Measurements from ENCODE around the gene MIOX. TPM values are rescaled to one million over a fixed set of nuclear protein-coding genes. Genes with fewer than 3 reads are reported as not detected.

The MIOX gene
- polyA plus RNA-seq, 3 donors, result 0.38 TPM; not detected in 2

DNA sequence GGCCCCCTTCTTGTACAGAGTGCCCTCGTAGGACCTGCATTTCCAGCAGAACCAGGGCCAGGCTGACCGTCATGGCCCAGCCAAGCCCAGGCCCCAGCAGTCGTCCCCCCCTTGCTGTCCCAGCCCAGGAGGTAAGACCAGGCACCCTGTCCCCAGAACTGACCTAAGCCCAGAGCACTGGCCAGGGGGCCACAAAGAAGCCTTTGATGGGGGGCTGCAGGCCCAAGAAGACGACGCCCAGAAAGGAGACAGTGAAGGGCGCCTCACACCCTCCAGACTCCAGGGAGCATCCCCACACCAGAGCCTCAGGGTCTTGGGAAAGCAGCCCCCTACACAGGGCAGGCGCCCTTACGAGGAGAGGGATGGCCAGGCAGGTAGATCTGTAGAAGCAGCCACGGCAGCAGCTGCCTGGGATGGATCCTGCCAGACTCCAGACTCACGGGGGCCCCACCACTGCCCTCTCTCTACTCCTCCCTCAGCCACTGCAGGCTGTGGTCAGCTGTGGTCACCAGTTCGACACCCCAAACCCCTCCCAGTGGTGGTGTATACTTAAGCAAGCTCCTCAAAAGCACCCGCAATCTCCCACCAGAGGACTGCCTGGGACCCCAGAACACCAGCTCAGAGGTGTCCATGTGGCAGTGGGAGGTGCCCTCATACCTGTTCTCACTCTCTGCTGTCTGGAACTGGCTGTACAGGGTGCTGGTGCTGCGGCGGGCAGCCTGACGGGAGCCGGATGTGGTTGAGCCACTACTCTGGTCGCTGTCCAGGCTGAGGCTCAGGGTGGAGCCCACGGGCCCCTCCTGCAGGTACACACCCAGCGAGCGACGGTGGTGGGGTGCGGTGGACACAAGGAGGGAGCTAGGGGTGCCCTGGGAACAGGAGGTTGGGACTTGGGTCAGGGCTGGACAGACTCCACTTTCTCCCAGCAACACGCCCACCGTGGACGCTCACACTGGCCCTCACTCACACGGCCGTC is 38.8 kb upstream of the MIOX start:
- no peak overlapping the region for H3K27ac ChIP-seq (ENCODE audit: low read depth, low read length)
- WGBS, 3 donors, result 78 to 88% (median 87%) methylated on average over 27 of the region's 27 CpGs

DNA sequence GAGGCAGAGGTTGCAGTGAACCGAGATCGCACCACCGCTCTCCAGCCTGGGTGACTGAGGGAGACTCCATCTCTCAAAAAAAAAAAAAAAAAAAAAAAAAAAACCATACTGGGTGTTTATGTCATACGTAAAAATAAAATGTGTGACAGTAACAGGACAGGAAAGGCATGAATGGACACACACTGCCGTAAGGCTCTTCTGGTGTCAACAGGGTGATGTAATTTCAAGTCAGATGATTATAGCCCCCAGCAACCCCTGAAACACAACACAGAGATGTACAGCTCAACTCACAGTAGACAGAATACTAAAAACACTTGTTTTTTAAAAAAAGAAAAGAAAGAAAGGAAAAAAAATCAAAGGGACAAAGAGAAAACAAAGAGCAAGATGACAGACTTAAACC is 34.0 kb upstream of the MIOX start:
- 83 to 94% (median 83%) methylated on average over 5 of the region's 5 CpGs for WGBS, 3 donors
- H3K27ac ChIP-seq (ENCODE audit: low read depth, low read length), result no peak overlapping the region

DNA sequence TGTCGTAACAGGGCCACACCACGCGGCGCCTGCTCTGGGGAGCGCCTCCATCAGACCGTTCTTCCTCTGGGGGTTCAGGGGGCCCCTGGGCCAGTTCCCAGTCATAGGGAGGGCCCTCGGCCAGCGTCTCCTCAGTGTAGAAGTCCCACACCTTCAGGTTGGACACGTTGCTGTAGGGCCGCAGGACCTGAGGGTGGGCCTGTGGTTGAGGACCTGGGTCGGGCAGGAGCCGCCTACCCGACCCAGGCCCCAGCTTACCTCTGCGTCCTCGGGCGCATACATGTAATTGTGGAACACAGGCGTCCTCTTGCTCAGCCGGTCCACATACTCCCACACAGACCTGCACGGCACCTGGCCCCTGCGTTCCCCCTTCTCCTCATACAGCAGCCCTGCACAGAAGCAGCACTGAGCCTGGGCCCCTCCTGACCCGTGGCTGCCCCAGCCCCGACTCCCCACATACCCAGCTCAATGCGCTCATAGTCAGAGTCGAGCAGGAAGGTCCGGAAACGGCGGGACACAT is 32.0 kb upstream of the MIOX start:
- no peak overlapping the region for H3K27ac ChIP-seq (ENCODE audit: low read depth, low read length)
- 92 to 94% (median 93%) methylated on average over 25 to 27 of the region's 27 CpGs for WGBS, 3 donors

DNA sequence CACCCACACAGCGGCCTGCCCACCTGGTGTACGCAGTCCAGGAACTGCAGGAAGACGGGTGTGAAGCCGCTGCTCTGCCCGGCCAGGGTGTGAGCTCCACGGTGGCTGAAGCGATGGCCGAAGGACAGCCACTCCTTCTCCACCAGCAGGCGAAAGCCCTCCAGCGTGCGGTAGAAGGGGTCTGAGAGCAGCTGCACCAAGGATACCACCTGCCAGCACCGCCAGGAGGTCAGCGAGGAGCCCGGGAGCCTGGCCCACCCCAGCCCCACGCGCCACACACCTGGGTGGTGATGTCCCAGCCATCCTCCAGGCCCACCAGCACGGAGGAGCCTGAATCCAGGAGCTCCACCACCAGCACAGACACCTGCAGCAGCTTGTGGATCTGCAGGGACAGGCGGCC is 31.5 kb upstream of the MIOX start:
- no peak overlapping the region for H3K27ac ChIP-seq (ENCODE audit: low read depth, low read length)
- 96 to 97% (median 96%) methylated on average over 18 of the region's 18 CpGs for WGBS, 3 donors

DNA sequence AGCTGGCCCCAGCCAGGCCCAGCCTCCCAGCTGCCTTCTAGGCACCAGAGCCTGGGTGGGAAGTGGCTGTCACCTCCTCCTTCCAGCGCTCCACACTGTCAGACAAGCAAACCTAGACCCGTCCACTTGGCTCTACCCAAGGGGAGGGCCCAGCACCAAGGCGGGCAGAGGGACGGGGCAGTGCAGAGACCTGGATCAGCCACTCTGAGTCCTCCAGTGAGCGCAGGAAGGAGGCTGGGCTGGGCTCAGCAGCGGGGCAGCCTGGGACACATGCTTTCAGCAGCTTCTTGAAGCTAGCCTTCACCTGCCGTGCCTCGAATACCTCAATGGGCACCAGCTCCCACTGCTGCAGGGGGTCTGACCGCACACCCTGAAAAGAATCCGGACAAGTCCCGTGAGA is 30.6 kb upstream of the MIOX start:
- 93 to 96% (median 95%) methylated on average over 11 of the region's 11 CpGs for WGBS, 3 donors
- H3K27ac ChIP-seq (ENCODE audit: low read depth, low read length), result no peak overlapping the region

DNA sequence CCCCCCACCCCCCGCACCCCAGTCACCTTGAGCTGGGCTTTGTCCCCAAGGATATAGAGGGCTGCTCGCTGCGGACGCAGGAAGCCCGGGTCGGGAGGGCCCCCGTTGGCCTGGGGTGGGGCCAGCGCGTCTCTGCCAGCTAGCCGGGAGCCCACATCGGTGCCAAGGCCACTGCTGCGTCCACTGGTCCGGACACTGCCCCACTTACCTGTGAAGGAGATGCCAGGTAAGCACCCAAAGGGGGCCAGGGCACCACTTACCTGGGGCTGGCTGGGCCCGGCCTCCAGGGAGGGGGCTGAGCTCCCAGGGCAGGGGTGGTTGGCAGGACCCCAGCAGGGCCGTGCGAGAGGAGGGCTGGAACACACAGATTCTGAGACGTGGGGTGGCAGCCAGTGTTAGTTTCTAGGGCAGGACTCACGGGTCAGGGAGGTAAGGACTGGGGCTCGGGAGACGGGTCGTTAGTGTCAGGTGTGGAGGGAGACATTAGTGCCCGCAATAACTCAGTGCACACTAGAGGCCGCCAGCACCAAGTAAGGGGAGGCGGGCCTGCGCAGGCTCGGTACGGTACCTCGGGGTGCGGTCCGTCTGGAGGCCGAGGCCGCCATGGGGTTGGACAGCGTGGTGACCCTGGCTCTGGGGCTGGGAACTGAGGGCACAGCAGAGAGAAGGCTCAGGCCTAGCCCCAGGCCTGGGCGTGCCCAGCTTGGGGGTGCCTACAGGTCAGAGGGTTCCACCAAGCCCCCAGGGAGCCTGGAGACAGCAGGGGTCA is 30.0 kb upstream of the MIOX start:
- H3K27ac ChIP-seq (ENCODE audit: low read depth, low read length), result no peak overlapping the region
- WGBS, 3 donors, result 86 to 89% (median 89%) methylated on average over 31 to 34 of the region's 34 CpGs

DNA sequence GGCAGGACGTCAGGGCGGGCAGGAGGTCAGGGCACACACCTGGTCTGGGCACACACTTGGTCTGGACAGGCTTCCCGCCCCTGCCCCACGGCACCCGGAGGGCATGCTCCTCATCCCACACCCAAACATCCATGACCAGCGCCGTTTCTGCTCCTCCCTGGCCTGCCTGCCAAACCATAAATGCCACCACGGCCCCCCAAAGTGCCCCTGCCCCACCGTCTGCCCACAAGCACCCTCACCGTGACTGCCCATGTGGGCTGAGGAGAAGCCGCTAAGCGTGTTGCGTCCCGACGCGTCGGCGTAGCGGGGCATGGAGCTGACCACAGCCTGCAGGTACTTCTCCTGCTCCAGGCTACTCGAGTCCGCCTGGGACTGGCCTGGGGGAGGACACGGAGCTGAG is 27.6 kb upstream of the MIOX start:
- 86 to 91% (median 90%) methylated on average over 19 to 22 of the region's 22 CpGs for WGBS, 3 donors
- no peak overlapping the region for H3K27ac ChIP-seq (ENCODE audit: low read depth, low read length)

DNA sequence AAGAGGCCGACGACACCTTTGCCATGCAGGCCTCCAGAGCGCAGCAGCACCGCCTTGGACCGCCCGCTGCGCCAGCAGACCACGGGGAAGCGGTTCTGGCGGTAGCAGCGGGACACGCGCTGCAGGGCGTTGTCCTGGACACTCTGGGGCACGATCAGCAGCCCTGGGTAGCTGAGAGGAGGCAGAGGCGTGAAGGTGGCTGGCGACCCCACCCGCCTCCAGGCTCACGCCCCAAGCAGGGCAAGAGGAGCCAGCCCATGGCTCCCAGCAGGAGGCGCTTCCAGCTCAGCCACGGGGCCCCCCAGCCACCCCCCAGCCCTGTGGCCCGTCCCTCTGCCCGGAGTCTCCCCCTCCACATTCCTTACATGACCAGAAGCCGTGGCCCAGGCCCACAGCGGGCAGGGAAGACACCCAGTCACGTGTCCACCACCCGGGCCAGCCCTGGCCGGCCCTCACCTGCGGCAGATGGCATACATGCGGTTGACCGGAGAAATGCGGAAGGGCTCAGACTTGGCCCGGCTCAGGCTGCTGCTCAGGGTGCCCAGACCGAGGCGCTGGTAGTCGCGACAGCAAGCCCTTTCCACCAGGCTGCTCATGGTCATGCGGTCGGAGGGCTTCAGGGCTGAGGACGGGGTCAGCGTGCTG is 27.0 kb upstream of the MIOX start:
- 95 to 96% (median 96%) methylated on average over 40 to 41 of the region's 41 CpGs for WGBS, 3 donors
- H3K27ac ChIP-seq (ENCODE audit: low read depth, low read length), result no peak overlapping the region

DNA sequence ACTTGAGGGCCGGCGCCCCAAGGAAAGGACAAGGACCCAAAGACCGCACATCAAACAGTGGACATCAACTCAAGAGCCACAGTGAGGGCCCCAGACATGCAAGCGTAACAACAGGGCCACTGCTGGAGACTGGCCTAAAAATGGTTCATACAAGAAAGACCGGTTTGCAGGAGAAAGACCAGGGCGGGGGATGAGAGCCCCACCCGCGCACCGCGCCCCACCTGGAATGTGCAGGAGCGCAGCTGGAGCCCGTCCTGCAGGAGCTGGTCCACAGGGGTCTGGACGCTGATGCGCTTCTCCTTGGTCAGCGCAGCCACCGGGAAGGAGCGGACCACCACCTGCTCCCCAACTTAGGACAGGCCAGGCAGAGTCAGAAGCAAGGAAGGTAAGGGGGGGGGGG is 25.7 kb upstream of the MIOX start:
- no peak overlapping the region for H3K27ac ChIP-seq (ENCODE audit: low read depth, low read length)
- WGBS, 3 donors, result 78 to 97% (median 95%) methylated on average over 17 of the region's 17 CpGs

DNA sequence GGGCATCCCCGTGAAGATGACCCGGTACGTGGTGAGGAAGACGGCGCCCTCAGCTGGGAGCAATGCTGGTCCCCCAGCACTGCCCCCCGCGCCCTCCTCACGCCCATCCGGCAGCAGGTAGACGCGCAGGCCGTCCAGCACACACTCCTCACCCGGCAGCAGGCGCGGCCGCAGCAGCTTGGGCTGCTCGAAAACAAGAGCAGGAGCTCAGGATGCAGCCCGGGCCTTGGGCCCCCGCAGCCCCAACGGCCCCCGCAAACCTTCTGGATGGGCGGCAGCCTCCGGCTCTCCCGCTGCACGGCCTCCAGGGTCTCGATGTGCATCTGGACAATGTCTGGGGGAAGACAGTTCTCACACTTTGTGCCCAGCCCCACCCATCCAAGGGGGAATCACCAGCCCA is 25.1 kb upstream of the MIOX start:
- no peak overlapping the region for H3K27ac ChIP-seq (ENCODE audit: low read depth, low read length)
- 92 to 94% (median 93%) methylated on average over 25 to 26 of the region's 26 CpGs for WGBS, 3 donors

DNA sequence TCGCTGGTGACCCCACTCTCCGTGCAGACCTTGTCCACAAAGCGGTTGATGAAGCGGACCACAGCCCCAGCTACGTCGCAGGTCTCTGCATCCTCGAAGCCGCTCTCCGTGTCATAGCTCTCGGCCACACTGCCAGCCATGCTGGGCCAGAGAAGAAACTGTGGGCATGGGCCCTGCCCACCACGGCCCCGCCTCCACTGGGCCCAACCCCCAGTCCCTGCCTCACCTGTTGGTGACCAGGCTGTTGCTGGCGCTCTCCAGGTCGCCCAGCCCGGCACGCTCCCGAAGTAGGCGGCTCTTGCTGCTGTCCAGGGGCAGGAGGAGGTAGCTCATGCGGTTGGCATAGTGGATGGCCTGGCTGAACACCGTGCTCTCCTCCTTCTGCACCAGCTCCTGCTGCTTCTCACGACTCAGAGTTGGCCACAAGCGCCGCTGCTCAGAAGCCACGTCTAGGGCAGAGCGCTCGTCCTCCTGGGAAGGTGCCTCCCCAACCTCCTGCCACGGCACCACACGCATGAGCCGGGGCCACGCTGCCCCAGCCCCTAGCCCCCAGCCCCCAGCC is 24.6 kb upstream of the MIOX start:
- WGBS, 3 donors, result 93 to 95% (median 95%) methylated on average over 29 to 30 of the region's 30 CpGs
- no peak overlapping the region for H3K27ac ChIP-seq (ENCODE audit: low read depth, low read length)

DNA sequence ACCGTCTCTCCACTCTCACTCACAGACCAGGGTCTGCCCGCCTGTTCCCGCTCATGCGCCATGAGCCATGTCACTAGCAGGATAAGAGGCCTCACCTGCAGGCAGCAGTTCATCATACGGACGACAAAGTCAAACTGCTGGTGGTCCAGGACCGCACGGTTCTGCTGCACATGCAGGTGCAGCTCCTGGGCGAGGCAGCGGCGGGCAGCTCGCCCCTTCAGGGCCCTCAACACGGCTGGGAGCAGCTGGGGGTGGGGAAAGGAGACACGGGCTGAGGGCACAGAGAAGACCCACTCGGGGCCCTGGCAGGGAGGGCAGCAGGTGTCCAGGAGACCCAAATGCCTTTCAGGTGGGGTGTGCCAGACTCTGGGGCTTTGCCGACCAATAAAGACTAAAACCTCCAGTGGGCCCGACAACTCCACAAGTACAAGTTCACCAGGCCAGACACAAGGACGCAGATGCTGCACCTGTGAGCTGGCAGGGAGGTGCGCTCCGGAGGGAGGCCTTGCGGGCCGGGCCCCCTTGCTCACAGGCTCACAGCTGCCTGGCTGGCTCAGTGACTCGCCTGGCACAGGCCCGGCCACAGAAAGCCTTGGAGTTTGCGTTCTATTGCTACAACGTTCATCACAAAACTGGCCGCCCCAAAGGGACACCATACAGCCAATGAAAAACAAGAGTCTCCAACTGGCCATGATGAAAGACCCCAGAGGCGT is 23.3 kb upstream of the MIOX start:
- no peak overlapping the region for H3K27ac ChIP-seq (ENCODE audit: low read depth, low read length)
- 90 to 95% (median 93%) methylated on average over 28 of the region's 28 CpGs for WGBS, 3 donors

DNA sequence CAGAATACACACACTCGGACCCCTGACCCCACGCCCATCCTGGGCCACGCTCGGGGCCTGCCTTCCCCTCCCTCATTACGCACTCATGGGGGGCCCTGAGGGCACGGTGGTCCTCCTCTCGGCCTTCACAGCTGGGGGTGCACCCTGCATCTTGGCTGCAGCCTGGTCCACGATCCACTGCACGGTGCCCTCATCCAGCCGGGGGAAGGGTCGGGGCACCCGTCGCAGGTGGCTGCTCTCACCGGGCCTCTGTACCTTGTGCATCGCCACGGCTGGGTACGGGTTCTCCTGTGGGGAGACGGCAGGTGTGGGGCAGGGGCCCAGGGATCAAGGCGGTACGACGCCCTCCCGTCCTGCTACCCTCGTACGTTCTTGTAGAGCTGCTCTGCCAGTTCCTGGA is 22.2 kb upstream of the MIOX start:
- no peak overlapping the region for H3K27ac ChIP-seq (ENCODE audit: low read depth, low read length)
- 88 to 93% (median 91%) methylated on average over 18 to 24 of the region's 24 CpGs for WGBS, 3 donors

DNA sequence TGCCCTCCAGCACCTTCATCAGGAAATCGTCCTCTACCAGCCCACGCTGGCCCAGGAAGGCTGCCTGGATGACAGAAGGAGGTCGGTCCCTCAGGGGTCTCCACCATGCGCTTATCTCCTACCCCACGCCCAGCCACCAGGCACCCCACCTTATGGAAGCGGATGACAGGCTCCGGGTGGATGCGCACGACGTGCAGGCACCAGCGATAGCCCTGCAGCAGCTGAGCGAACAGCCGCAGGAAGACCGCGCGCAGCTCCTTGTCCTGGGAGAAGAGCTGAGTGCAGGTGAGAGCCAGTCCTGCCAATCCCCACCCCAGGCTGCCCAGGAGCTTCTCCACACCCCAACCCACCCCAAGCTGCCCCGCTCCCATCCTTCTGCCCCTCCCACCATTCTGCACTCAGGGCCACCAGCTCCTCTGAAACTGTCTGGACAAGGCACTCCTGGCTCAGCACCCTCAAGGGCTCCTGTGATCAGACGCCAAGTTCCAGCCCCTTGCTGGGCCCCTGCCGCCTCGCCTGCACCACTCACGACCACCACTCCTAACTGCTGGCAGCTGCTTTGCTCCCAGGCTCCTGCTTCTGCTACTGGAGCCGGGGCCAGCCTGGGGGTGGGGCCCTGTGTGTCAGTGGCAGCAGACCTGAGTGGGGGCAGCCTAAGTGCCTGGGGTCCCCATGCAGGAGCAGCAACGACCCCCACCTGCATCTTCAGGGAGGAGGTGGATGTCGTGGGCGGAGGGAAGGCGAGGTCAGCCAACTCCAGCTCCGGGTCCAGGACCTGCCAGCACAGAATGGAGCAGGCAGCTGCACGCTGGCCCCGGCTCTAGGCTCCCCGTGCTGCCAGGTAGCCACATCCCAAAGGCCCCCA is 21.4 kb upstream of the MIOX start:
- 91 to 93% (median 92%) methylated on average over 29 to 30 of the region's 30 CpGs for WGBS, 3 donors
- no peak overlapping the region for H3K27ac ChIP-seq (ENCODE audit: low read depth, low read length)

DNA sequence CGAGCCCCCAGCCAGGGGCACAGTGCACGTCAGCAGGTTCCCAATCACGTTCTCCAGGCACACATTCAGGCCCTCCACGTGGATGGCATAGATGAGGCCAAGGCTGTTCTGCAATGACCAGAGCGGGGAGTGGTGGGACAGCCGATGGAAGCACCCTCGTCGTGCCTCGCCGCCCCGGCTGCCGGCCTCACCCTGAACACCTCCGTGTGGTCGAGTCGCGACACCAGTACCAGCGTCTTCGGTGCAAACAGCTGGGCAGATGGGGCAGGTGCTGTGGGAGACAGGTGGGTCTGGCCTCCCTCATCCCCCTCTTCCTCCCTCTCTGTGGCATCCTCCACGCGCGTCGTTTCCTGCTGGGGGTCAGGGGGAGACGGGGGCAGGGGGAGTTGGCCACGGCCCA is 19.3 kb upstream of the MIOX start:
- 86 to 89% (median 88%) methylated on average over 24 of the region's 24 CpGs for WGBS, 3 donors
- H3K27ac ChIP-seq (ENCODE audit: low read depth, low read length), result no peak overlapping the region

DNA sequence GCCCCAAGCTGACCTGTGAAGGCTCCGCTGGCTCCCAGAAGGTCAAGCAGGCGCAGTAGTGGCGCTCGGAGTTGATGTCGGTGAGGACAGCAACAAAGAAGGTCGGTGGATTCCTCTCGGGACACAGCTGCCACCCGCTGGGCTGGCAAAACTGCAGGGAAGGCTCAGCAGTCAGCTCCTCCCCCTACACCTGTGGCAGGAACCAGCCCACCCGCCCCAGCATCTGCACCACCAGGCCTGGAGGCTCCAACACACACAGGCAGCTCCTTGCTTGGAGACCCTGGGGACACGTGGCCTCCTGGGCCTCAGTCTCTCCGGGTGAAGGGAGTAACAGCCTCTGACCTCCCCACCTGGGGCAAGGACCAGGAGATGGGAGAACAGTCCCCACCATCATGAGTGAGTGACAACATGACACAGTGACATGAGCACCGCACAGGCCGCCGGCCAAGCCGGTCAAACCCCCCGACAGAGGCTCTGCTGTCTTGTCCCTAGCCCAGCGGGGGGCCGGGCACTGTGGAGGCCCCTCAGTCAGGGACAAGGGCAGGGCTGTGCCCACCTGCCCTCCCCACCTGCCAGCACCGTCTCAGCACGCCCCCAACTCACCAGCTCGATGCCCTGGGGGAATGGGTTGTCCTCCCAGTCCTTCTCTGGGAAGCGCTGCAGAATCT is 18.8 kb upstream of the MIOX start:
- 86 to 87% (median 87%) methylated on average over 21 to 22 of the region's 22 CpGs for WGBS, 3 donors
- H3K27ac ChIP-seq (ENCODE audit: low read depth, low read length), result no peak overlapping the region

DNA sequence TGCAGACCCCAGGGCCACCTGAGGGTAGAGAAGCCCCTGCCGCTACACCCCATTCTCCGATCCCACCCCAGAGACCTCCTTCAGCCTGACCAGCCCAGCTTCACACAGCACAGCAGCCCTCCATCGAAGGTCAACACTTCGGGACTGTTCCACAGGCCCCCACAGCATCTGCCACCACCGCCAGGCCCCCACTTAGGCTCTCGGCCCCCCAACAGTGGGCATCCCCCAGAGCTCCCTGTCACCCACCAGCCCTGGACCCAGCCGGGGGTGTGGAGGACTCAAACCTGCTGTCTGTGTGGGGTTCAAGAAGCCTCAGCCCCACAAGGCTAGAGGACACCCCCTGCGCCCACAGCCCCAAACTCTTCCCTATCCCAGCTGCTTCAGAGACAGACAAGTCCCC is 18.0 kb upstream of the MIOX start:
- no peak overlapping the region for H3K27ac ChIP-seq (ENCODE audit: low read depth, low read length)

More for the DNA sequence above, 18.0 kb upstream of the MIOX start:
- WGBS, 3 donors, result 82 to 91% (median 87%) methylated on average over 8 of the region's 8 CpGs
